Activated T-cell treated with anti-CD3 and anti-CD28 coated beads, Interleukin-2, amount 50 U/mL, for 24 hours (primary cell): ENCODE results near the gene BTBD2.

Experiments
- DNase-seq: peaks from one replicate; pipeline ENCODE4 v3.0.0-alpha.2; 2020
- H3K27ac Mint-ChIP-seq: 2 replicates; pipeline ENCODE4 v1.8.0; 2020; ENCODE audit warnings: mild to moderate bottlenecking, mixed read lengths
- H3K27me3 Mint-ChIP-seq: 2 replicates; pipeline ENCODE4 v1.8.0; 2020; ENCODE audit warnings: mixed read lengths
- H3K36me3 Mint-ChIP-seq: 2 replicates; pipeline ENCODE4 v1.8.0; 2020; ENCODE audit warnings: low read depth, mixed read lengths
- H3K4me1 Mint-ChIP-seq: 2 replicates; pipeline ENCODE4 v1.8.0; 2020; ENCODE audit warnings: low read depth, mixed read lengths
- H3K4me3 Mint-ChIP-seq: 2 replicates; pipeline ENCODE4 v1.8.0; 2020; ENCODE audit warnings: mild to moderate bottlenecking, moderate library complexity, mixed read lengths
- H3K9me3 Mint-ChIP-seq: 2 replicates; pipeline ENCODE4 v1.8.0; 2020; ENCODE audit warnings: mixed read lengths

BTBD2 gene

GRCh38 chr19:1947651-1948209 is 67.8 kb downstream of the BTBD2 start:
- Mint-ChIP-seq H3K36me3 (peaks cover 37% of the 10 kb centered on the region), H3K4me1 (peaks cover 51% of the 10 kb centered on the region), H3K4me3 (no peak overlapping the region), H3K27me3 (no peaks in the 10 kb centered on the region), H3K9me3 (no peaks in the 10 kb centered on the region), H3K27ac (no peak overlapping the region)
- no peak for DNase-seq

- H3K9me3 Mint-ChIP-seq = no peaks in the 10 kb centered on the region
- no peaks in the 10 kb centered on the region for H3K27me3 Mint-ChIP-seq
- DNase-seq = peak; percentile 50
- peaks cover 31% of the 10 kb centered on the region for H3K36me3 Mint-ChIP-seq
- H3K4me3 Mint-ChIP-seq = no peak overlapping the region
- H3K27ac Mint-ChIP-seq = peak overlapping the region; percentile 82
- peaks cover 49% of the 10 kb centered on the region for H3K4me1 Mint-ChIP-seq
These were observed 69.6 kb downstream of the BTBD2 start for GRCh38 chr19:1945899-1946298.

GRCh38 chr19:1944916-1945561 is 70.5 kb downstream of the BTBD2 start:
- peaks cover 46% of the 10 kb centered on the region for H3K4me1 Mint-ChIP-seq
- H3K9me3 Mint-ChIP-seq = no peaks in the 10 kb centered on the region
- no peak for DNase-seq
- peak overlapping the region; percentile 37 for H3K27ac Mint-ChIP-seq
- H3K4me3 Mint-ChIP-seq = no peak overlapping the region
- H3K27me3 Mint-ChIP-seq = no peaks in the 10 kb centered on the region
- H3K36me3 Mint-ChIP-seq = peaks cover 24% of the 10 kb centered on the region

- H3K4me3 Mint-ChIP-seq = peak overlapping the region; percentile 53
- H3K36me3 Mint-ChIP-seq = peaks cover 20% of the 10 kb centered on the region
- no peaks in the 10 kb centered on the region for H3K27me3 Mint-ChIP-seq
- H3K9me3 Mint-ChIP-seq = no peaks in the 10 kb centered on the region
- DNase-seq = no peak
- H3K4me1 Mint-ChIP-seq = peaks cover 51% of the 10 kb centered on the region
- peak overlapping the region; percentile 64 for H3K27ac Mint-ChIP-seq
These were observed 71.2 kb downstream of the BTBD2 start for GRCh38 chr19:1944088-1944915.

- Mint-ChIP-seq H3K27me3 (no peaks in the 10 kb centered on the region), H3K4me3 (peak overlapping the region; percentile 94), H3K27ac (peak overlapping the region; percentile 91), H3K36me3 (peaks cover 17% of the 10 kb centered on the region), H3K4me1 (peaks cover 45% of the 10 kb centered on the region), H3K9me3 (no peaks in the 10 kb centered on the region)
- no peak for DNase-seq
These were observed 71.8 kb downstream of the BTBD2 start for GRCh38 chr19:1943661-1944087.

- peaks cover 17% of the 10 kb centered on the region for H3K36me3 Mint-ChIP-seq
- no peaks in the 10 kb centered on the region for H3K9me3 Mint-ChIP-seq
- H3K4me3 Mint-ChIP-seq = peak overlapping the region; percentile 94
- H3K27me3 Mint-ChIP-seq = no peaks in the 10 kb centered on the region
- peak overlapping the region; percentile 91 for H3K27ac Mint-ChIP-seq
- DNase-seq = no peak
- peaks cover 42% of the 10 kb centered on the region for H3K4me1 Mint-ChIP-seq
These were observed 72.5 kb downstream of the BTBD2 start for GRCh38 chr19:1942934-1943555.

- Mint-ChIP-seq H3K36me3 (peaks cover 17% of the 10 kb centered on the region), H3K4me3 (peak overlapping the region; percentile 94), H3K27ac (peak overlapping the region; percentile 91), H3K4me1 (peaks cover 42% of the 10 kb centered on the region), H3K27me3 (no peaks in the 10 kb centered on the region), H3K9me3 (no peaks in the 10 kb centered on the region)
- peak; percentile 77 for DNase-seq
These were observed 73.2 kb downstream of the BTBD2 start for GRCh38 chr19:1942078-1942933.

- Mint-ChIP-seq H3K36me3 (peaks cover 17% of the 10 kb centered on the region), H3K9me3 (no peaks in the 10 kb centered on the region), H3K27me3 (no peaks in the 10 kb centered on the region), H3K4me1 (peaks cover 39% of the 10 kb centered on the region), H3K27ac (peak within 1 kb of the TSS; percentile 97), H3K4me3 (peak within 1 kb of the TSS; percentile 94)
- no peak for DNase-seq
These were observed 74.1 kb downstream of the BTBD2 start, which contains the start of gene CSNK1G2 for GRCh38 chr19:1941146-1942077. TSS of gene CSNK1G2 (plus strand) at chr19:1941172. CDS start at chr19:1969773, 28,601 bp downstream.

- peaks cover 22% of the 10 kb centered on the region for H3K4me1 Mint-ChIP-seq
- peaks cover 3% of the 10 kb centered on the region for H3K9me3 Mint-ChIP-seq
- H3K27ac Mint-ChIP-seq = no peak overlapping the region
- no peaks in the 10 kb centered on the region for H3K27me3 Mint-ChIP-seq
- no peak overlapping the region for H3K4me3 Mint-ChIP-seq
- H3K36me3 Mint-ChIP-seq = peaks cover 10% of the 10 kb centered on the region
- no peak for DNase-seq
These were observed 77.4 kb downstream of the BTBD2 start for GRCh38 chr19:1938071-1938470.

- H3K36me3 Mint-ChIP-seq = peaks cover 2% of the 10 kb centered on the region
- H3K4me1 Mint-ChIP-seq = peaks cover 18% of the 10 kb centered on the region
- no peak overlapping the region for H3K4me3 Mint-ChIP-seq
- no peak overlapping the region for H3K27ac Mint-ChIP-seq
- no peaks in the 10 kb centered on the region for H3K27me3 Mint-ChIP-seq
- DNase-seq = no peak
- H3K9me3 Mint-ChIP-seq = peaks cover 3% of the 10 kb centered on the region
These were observed 78.5 kb downstream of the BTBD2 start for GRCh38 chr19:1936916-1937610.

- peaks cover 19% of the 10 kb centered on the region for H3K4me1 Mint-ChIP-seq
- H3K36me3 Mint-ChIP-seq = peaks cover 2% of the 10 kb centered on the region
- peaks cover 7% of the 10 kb centered on the region for H3K9me3 Mint-ChIP-seq
- no peak overlapping the region for H3K27ac Mint-ChIP-seq
- DNase-seq = no peak
- no peaks in the 10 kb centered on the region for H3K27me3 Mint-ChIP-seq
- H3K4me3 Mint-ChIP-seq = no peak overlapping the region
These were observed 79.1 kb downstream of the BTBD2 start for GRCh38 chr19:1936430-1936829.

- no peak for DNase-seq
- H3K4me3 Mint-ChIP-seq = no peak overlapping the region
- H3K4me1 Mint-ChIP-seq = peaks cover 20% of the 10 kb centered on the region
- H3K27ac Mint-ChIP-seq = peak overlapping the region; percentile 41
- H3K36me3 Mint-ChIP-seq = peaks cover 2% of the 10 kb centered on the region
- H3K9me3 Mint-ChIP-seq = peaks cover 7% of the 10 kb centered on the region
- H3K27me3 Mint-ChIP-seq = no peaks in the 10 kb centered on the region
These were observed 79.9 kb downstream of the BTBD2 start for GRCh38 chr19:1935484-1936208.
